ENCODE data around the gene MVB12B.
A peak's percentile ranks its signal among the peaks of the same experiment; 100 is the strongest.

The MVB12B gene

DNA sequence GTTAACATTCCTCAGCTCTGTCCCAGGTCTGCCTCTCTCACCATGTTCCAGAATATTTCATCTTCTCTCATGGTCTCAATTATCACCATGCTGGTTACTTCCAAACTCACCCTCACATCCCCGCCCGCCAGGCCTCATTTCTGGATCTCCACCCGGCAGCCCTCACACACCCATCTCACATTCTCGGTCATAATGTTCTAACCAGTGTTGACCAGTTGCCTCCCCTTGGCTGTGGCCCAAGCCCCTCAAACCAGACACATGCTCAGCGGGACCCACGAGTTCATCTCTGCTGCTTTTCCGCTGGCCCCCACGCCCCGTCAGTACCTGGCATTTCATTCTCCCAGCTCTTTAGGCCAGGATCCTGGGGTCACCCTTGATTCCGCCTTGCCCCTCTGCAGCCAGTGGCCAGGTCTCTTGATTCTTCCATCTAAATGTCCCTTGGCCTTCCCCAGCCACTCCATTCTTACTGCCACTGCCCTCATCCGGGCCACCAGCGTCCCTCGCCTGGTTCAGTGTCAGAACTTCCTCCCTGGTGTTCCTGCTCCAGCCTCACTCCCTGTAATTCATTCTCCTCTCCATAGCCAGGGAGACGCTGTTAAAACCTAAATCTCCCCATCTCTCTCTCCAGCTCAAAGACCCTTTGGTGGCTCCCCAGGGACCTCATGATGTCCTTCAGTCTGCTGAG, 141.7 kb downstream of the MVB12B start:
- Histone ChIP-seq H3K27ac (replicated peaks) (peak overlapping the region; percentile 93), H3K4me3 (replicated peaks; ENCODE audit: insufficient read depth, low read length) (no peak overlapping the region), H3K27me3 (ENCODE audit: insufficient read depth, poor library complexity, severe bottlenecking) (no peaks in the 10 kb centered on the region)

DNA sequence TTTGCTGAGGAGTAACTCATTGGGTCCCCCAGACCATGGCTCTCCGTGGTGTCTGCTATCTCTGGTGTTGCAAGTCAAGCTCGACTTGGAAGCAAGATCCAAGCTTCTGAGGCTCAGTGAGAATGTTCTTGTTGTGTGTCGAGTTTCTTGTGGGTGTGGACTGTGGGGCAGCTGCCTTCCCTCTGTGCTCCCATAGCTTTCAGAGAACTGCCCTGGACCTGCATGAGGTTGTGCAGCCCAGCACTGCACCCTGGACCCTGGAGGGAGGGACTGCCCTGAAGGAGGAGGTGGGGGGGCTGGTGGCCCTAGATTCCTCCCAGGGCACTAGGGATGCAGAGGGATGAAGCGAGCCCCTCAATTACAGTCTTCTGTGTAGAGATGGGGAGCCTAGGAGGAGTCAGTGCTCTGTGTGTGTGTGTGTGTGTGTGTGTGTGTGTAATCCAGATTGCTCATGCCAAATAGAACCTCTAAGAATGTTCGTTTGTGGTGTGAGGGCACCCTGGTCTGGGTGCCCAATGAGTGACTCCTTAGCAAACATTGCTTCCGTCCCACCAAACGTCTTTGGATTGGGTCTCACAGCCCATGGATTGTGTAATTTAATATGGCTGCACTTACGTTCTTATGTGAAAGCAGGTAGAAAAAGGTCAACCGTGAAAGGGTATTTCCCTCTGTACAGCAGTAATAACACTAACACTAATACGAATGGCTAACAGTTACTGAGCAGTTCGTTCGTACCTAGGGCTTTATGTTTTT, 143.8 kb downstream of the MVB12B start:
- DNase-seq (ENCODE audit: low read depth in 1 of 2, low spot score in 1 of 2): peak; percentile 94 to 98

More for the DNA sequence above, 141.7 kb downstream of the MVB12B start:
- no peak for DNase-seq (ENCODE audit: low read depth in 1 of 2, low spot score in 1 of 2)
- TF ChIP-seq, protein P1, sequence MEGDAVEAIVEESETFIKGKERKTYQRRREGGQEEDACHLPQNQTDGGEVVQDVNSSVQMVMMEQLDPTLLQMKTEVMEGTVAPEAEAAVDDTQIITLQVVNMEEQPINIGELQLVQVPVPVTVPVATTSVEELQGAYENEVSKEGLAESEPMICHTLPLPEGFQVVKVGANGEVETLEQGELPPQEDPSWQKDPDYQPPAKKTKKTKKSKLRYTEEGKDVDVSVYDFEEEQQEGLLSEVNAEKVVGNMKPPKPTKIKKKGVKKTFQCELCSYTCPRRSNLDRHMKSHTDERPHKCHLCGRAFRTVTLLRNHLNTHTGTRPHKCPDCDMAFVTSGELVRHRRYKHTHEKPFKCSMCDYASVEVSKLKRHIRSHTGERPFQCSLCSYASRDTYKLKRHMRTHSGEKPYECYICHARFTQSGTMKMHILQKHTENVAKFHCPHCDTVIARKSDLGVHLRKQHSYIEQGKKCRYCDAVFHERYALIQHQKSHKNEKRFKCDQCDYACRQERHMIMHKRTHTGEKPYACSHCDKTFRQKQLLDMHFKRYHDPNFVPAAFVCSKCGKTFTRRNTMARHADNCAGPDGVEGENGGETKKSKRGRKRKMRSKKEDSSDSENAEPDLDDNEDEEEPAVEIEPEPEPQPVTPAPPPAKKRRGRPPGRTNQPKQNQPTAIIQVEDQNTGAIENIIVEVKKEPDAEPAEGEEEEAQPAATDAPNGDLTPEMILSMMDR (IDR thresholded peaks at IDR 0.05; ENCODE audit: insufficient read depth, low read length): no peak
- no peak for TF ChIP-seq SPI1 (IDR thresholded peaks at IDR 0.05; ENCODE audit: borderline replicate concordance, low read depth)
- TF ChIP-seq, protein P2, sequence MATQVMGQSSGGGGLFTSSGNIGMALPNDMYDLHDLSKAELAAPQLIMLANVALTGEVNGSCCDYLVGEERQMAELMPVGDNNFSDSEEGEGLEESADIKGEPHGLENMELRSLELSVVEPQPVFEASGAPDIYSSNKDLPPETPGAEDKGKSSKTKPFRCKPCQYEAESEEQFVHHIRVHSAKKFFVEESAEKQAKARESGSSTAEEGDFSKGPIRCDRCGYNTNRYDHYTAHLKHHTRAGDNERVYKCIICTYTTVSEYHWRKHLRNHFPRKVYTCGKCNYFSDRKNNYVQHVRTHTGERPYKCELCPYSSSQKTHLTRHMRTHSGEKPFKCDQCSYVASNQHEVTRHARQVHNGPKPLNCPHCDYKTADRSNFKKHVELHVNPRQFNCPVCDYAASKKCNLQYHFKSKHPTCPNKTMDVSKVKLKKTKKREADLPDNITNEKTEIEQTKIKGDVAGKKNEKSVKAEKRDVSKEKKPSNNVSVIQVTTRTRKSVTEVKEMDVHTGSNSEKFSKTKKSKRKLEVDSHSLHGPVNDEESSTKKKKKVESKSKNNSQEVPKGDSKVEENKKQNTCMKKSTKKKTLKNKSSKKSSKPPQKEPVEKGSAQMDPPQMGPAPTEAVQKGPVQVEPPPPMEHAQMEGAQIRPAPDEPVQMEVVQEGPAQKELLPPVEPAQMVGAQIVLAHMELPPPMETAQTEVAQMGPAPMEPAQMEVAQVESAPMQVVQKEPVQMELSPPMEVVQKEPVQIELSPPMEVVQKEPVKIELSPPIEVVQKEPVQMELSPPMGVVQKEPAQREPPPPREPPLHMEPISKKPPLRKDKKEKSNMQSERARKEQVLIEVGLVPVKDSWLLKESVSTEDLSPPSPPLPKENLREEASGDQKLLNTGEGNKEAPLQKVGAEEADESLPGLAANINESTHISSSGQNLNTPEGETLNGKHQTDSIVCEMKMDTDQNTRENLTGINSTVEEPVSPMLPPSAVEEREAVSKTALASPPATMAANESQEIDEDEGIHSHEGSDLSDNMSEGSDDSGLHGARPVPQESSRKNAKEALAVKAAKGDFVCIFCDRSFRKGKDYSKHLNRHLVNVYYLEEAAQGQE (IDR thresholded peaks at IDR 0.05; ENCODE audit: insufficient replicate concordance, low read depth): no peak
- no peak for TF ChIP-seq POLR2AphosphoS5 (IDR thresholded peaks at IDR 0.05; ENCODE audit: low read depth)
- TF ChIP-seq GABPA (IDR thresholded peaks at IDR 0.05; ENCODE audit: low read depth): no peak

DNA sequence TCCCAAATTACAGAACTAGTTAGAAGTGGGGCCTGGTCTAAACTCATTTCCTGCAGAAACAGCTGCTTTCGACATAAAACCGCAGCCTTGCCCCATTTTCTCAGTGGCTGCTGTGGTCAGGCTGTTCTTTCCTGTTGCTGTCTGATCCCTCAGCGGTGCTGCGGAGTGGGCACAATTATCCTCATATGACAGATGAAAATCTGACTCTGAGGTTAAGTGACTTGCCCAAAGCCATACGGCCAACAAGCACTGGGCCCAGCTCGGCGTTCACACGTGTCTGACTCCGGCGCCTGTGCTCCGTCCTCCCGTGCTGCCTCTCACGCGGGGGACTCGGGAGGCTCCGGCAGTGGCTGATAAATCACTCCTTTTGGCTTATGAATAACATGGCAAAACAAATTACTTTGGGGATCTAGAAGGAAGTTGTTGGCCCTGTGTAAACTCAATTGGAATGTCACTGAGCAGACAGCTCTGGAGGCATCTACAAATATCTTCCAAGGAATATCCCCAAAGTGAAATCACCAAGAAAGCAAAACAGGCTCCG, 144.5 kb downstream of the MVB12B start:
- TF ChIP-seq, protein P1 (IDR thresholded peaks at IDR 0.05; ENCODE audit: insufficient read depth, low read length): no peak
- TF ChIP-seq POLR2AphosphoS5 (IDR thresholded peaks at IDR 0.05; ENCODE audit: low read depth) (peak; percentile 99), GABPA (IDR thresholded peaks at IDR 0.05; ENCODE audit: low read depth) (no peak), SPI1 (IDR thresholded peaks at IDR 0.05; ENCODE audit: borderline replicate concordance, low read depth) (no peak)
- TF ChIP-seq, protein P2 (IDR thresholded peaks at IDR 0.05; ENCODE audit: insufficient replicate concordance, low read depth): peak; percentile 76
- peak; percentile 92 to 99 for DNase-seq (ENCODE audit: low read depth in 1 of 2, low spot score in 1 of 2)
- peak overlapping the region; percentile 93 for H3K27ac ChIP-seq (replicated peaks)
- H3K4me3 ChIP-seq (replicated peaks; ENCODE audit: insufficient read depth, low read length): no peak overlapping the region
- H3K27me3 ChIP-seq (ENCODE audit: insufficient read depth, poor library complexity, severe bottlenecking): no peaks in the 10 kb centered on the region

More for the DNA sequence above, 143.8 kb downstream of the MVB12B start:
- H3K27me3 ChIP-seq (ENCODE audit: insufficient read depth, poor library complexity, severe bottlenecking): no peaks in the 10 kb centered on the region
- TF ChIP-seq, protein P2 (IDR thresholded peaks at IDR 0.05; ENCODE audit: insufficient replicate concordance, low read depth): no peak
- TF ChIP-seq, protein P1 (IDR thresholded peaks at IDR 0.05; ENCODE audit: insufficient read depth, low read length): no peak
- no peak for TF ChIP-seq SPI1 (IDR thresholded peaks at IDR 0.05; ENCODE audit: borderline replicate concordance, low read depth)
- no peak for TF ChIP-seq POLR2AphosphoS5 (IDR thresholded peaks at IDR 0.05; ENCODE audit: low read depth)
- TF ChIP-seq GABPA (IDR thresholded peaks at IDR 0.05; ENCODE audit: low read depth): no peak
- peak overlapping the region; percentile 93 for H3K27ac ChIP-seq (replicated peaks)
- H3K4me3 ChIP-seq (replicated peaks; ENCODE audit: insufficient read depth, low read length): 0 out of 2 replicates have a peak overlapping the region, but pooled peaks have one; percentile 3
